CD14-positive monocyte (primary cell): ENCODE data around the gene B4GALT4. TPM values are rescaled to one million over a fixed set of nuclear protein-coding genes. Genes with fewer than 3 reads are reported as not detected.
"Not testable (repeated sequence)": the region's sequence is repeated elsewhere in the genome, so short reads cannot be mapped to it uniquely, and the experiment has no call there.

ENCODE experiments used
- DNase-seq, 3 donors: peaks; one replicate each; pipeline ENCODE4 v3.0.0-alpha.2; 2011 to 2022
- H2AFZ ChIP-seq: 2 replicates; pipeline ENCODE4 v1.6.0; 2012; ENCODE audit warnings: mild to moderate bottlenecking, low read depth, low read length, inconsistent platforms; ENCODE audit not compliant: insufficient read depth, poor library complexity, severe bottlenecking
- H3K27ac ChIP-seq, 2 donors: 1 replicate in 1 of 2; 2 replicates in 1 of 2; pipeline ENCODE4 v1.5.1; 2012 to 2013; ENCODE audit warnings: low read length in 2 of 2, control low read depth in 1 of 2, inconsistent platforms in 1 of 2, low read depth in 1 of 2, mild to moderate bottlenecking in 1 of 2
- H3K27me3 ChIP-seq, 2 donors: one replicate each; pipeline versions ENCODE4 v1.6.0 to v1.6.1; 2011 to 2013; ENCODE audit warnings: low read length in 2 of 2; ENCODE audit not compliant: control insufficient read depth in 2 of 2, insufficient read depth in 2 of 2
- H3K36me3 ChIP-seq, 2 donors: replicated peaks in 1 of 2; 1 replicate in 1 of 2; 2 replicates in 1 of 2; pipeline versions ENCODE4 v1.5.1 to v1.6.1; 2012 to 2013; ENCODE audit warnings: low read length in 2 of 2, control low read depth in 1 of 2, inconsistent platforms in 1 of 2, mild to moderate bottlenecking in 1 of 2; ENCODE audit not compliant: insufficient read depth in 2 of 2, control insufficient read depth in 1 of 2
- H3K4me1 ChIP-seq, 2 donors: 1 replicate in 1 of 2; 2 replicates in 1 of 2; pipeline versions ENCODE4 v1.5.1 to v1.6.1; 2012 to 2013; ENCODE audit warnings: low read length in 2 of 2, control low read depth in 1 of 2, inconsistent platforms in 1 of 2, mild to moderate bottlenecking in 1 of 2, moderate library complexity in 1 of 2; ENCODE audit not compliant: insufficient read depth in 2 of 2, control insufficient read depth in 1 of 2
- H3K4me2 ChIP-seq: replicated peaks from 2 replicates; pipeline ENCODE3; 2012; ENCODE audit warnings: low read length, moderate library complexity, mild to moderate bottlenecking; ENCODE audit not compliant: poor library complexity, severe bottlenecking; ENCODE audit errors: extremely low read depth
- H3K4me3 ChIP-seq, 3 experiments: fragments of 200-600 bp in 1 of 3; sonication (generic) in 1 of 3; replicated peaks in 1 of 3; 1 replicate in 2 of 3; 2 replicates in 1 of 3; pipeline ENCODE4 v1.5.1; 2011 to 2013; ENCODE audit warnings: low read length in 3 of 3, mild to moderate bottlenecking in 3 of 3, control low read depth in 2 of 3, low read depth in 2 of 3, inconsistent platforms in 1 of 3, moderate library complexity in 1 of 3
- H3K79me2 ChIP-seq: 2 replicates; pipeline ENCODE4 v1.6.0; 2012; ENCODE audit warnings: mild to moderate bottlenecking, control low read depth, inconsistent platforms, low read length, moderate library complexity; ENCODE audit not compliant: insufficient read depth
- H3K9ac ChIP-seq: 2 replicates; pipeline ENCODE4 v1.6.0; 2017; ENCODE audit warnings: low read length, mild to moderate bottlenecking; ENCODE audit not compliant: insufficient read depth, poor library complexity, severe bottlenecking
- H3K9me3 ChIP-seq, 2 donors: replicated peaks in 1 of 2; 1 replicate in 1 of 2; 2 replicates in 1 of 2; pipeline versions ENCODE4 v1.5.1 to v1.6.1; 2012 to 2013; ENCODE audit warnings: low read length in 2 of 2, control low read depth in 1 of 2; ENCODE audit not compliant: control insufficient read depth in 1 of 2, insufficient read depth in 1 of 2
- H4K20me1 ChIP-seq: 2 replicates; pipeline ENCODE4 v1.6.0; 2012; ENCODE audit warnings: mild to moderate bottlenecking, low read length, control low read depth, moderate library complexity; ENCODE audit not compliant: insufficient read depth
- H3K27ac Mint-ChIP-seq, 7 donors: one replicate each; pipeline ENCODE4 v1.8.0; 2020; ENCODE audit warnings: mild to moderate bottlenecking in 7 of 7, mixed read lengths in 7 of 7, moderate library complexity in 6 of 7, inconsistent platforms in 2 of 7
- H3K27me3 Mint-ChIP-seq, 3 donors: one replicate each; pipeline ENCODE4 v1.8.0; 2021 to 2022; ENCODE audit warnings: low read depth in 3 of 3, mild to moderate bottlenecking in 3 of 3, mixed read lengths in 3 of 3, moderate library complexity in 3 of 3, inconsistent platforms in 1 of 3
- H3K36me3 Mint-ChIP-seq, 2 donors: one replicate each; pipeline ENCODE4 v1.8.0; 2020; ENCODE audit warnings: mixed read lengths in 2 of 2, inconsistent platforms in 1 of 2, mild to moderate bottlenecking in 1 of 2
- H3K4me1 Mint-ChIP-seq: one replicate; pipeline ENCODE4 v1.8.0; 2020; ENCODE audit warnings: mild to moderate bottlenecking, mixed read lengths
- H3K4me3 Mint-ChIP-seq, 2 donors: one replicate each; pipeline ENCODE4 v1.8.0; 2020; ENCODE audit warnings: mild to moderate bottlenecking in 2 of 2, mixed read lengths in 2 of 2, moderate library complexity in 1 of 2
- H3K9me3 Mint-ChIP-seq, 7 donors: one replicate each; pipeline ENCODE4 v1.8.0; 2020 to 2022; ENCODE audit warnings: mixed read lengths in 7 of 7, mild to moderate bottlenecking in 6 of 7, moderate library complexity in 6 of 7, inconsistent platforms in 2 of 7
- WGBS: methylation state at CpG from one replicate; pipeline ENCODE4 v1.1.5; 2013; ENCODE audit warnings: missing lambda C conversion rate; ENCODE audit not compliant: insufficient coverage; 5-methylcytosine and 5-hydroxymethylcytosine counted together
- intact Hi-C, 2 donors: fragments of 100-400 bp; cut with micrococcal nuclease; formaldehyde crosslinking; loops; one replicate each; pipeline versions ENCODE4 v1.15.0 to v1.15.1; 2023
- polyA plus RNA-seq, 3 donors: library from polyadenylated mRNA; depleted of rRNA in 1 of 3; unstranded in 2 of 3; stranded (reverse) in 1 of 3; fragments of 300-500 nt in 2 of 3; fragments of >200 nt in 1 of 3; fragmentation: Illumina TruSeq in 2 of 3; gene quantifications; 1 replicate in 2 of 3; 2 replicates in 1 of 3; pipeline ENCODE4 v1.2.3, GENCODE V29; 2012 to 2021
- TF ChIP-seq, protein P1 (sequence below): fragments of 200-600 bp; IDR thresholded peaks from one replicate; pipeline ENCODE4 v1.8.0; 2022; ENCODE audit warnings: antibody characterized with exemption, mild to moderate bottlenecking

B4GALT4 gene
- polyA plus RNA-seq, 3 donors = 5.8 to 7.4 (median 5.8) TPM

DNA sequence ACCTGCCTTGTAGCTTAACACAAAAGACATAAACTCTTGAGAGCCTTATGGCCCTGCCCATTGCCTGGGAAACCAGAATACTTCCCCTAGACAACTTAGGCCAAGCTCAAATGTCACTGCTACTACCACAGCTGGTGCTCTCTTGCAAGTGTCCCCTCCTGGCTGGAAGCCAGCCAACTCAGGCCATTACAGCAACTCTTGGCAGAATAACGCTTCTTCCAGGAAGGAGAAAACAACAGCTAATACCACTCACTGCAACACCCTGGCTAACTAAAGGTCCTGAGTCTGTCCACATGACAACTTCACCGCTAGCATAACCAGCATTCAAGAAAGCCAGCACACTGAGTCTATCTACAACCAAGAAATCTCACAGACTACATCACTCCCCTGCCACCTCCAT lies 5.1 kb upstream of the B4GALT4 start:
- no peak for DNase-seq
- peaks cover 12 to 18% (median 16%) of the 10 kb centered on the region in 7 donors for H3K9me3 Mint-ChIP-seq
- no peak overlapping the region for H3K4me3 Mint-ChIP-seq

DNA sequence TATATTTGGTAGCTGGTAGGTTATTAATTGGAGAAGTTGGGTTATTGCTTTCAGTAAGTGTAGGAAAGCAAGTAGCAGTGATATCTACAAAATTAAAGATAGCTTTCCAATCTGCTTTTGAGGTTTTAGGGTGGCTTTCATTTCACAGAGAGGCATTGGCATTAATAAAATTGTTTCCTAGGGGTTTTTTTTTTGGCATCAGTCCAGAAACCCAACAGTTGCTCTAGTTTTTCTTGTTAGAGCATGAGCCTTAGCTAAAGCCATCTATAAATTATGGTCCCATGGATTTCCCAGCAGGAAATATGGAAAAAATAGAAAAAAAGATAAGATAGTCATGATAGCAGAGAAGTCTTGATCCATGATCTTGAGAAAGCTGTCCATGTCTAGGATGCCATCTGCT lies 3.0 kb upstream of the B4GALT4 start:
- peaks cover 22 to 28% of the 10 kb centered on the region in 2 donors for H3K4me1 ChIP-seq
- no peak overlapping the region for H3K4me2 ChIP-seq
- no peaks in the 10 kb centered on the region for H3K27me3 ChIP-seq
- no peaks in the 10 kb centered on the region for H3K36me3 Mint-ChIP-seq
- H3K27ac Mint-ChIP-seq = no peak overlapping the region
- intact Hi-C loops = loop anchor here in 1 of 2 donors (10.0 kb wide), 1 partner anchor 359 kb away; no protein-coding TSS in a partner anchor
- H3K27me3 Mint-ChIP-seq = peaks cover 0 to 1% (median 0%) of the 10 kb centered on the region in 3 donors
- no peak overlapping the region for H2AFZ ChIP-seq
- no peak overlapping the region for H3K27ac ChIP-seq
- no peaks in the 10 kb centered on the region for H3K36me3 ChIP-seq
- H3K9ac ChIP-seq = no peak overlapping the region
- H3K4me3 ChIP-seq = no peak overlapping the region
- H3K4me3 Mint-ChIP-seq = no peak overlapping the region
- peaks cover 26% of the 10 kb centered on the region for H3K4me1 Mint-ChIP-seq
- H3K9me3 ChIP-seq = peaks cover 3 to 10% of the 10 kb centered on the region in 2 donors
- peaks cover 6 to 16% (median 12%) of the 10 kb centered on the region in 7 donors for H3K9me3 Mint-ChIP-seq
- TF ChIP-seq, protein P1, sequence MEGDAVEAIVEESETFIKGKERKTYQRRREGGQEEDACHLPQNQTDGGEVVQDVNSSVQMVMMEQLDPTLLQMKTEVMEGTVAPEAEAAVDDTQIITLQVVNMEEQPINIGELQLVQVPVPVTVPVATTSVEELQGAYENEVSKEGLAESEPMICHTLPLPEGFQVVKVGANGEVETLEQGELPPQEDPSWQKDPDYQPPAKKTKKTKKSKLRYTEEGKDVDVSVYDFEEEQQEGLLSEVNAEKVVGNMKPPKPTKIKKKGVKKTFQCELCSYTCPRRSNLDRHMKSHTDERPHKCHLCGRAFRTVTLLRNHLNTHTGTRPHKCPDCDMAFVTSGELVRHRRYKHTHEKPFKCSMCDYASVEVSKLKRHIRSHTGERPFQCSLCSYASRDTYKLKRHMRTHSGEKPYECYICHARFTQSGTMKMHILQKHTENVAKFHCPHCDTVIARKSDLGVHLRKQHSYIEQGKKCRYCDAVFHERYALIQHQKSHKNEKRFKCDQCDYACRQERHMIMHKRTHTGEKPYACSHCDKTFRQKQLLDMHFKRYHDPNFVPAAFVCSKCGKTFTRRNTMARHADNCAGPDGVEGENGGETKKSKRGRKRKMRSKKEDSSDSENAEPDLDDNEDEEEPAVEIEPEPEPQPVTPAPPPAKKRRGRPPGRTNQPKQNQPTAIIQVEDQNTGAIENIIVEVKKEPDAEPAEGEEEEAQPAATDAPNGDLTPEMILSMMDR = no peak
- peaks cover 20% of the 10 kb centered on the region for H3K79me2 ChIP-seq
- no peaks in the 10 kb centered on the region for H4K20me1 ChIP-seq
- DNase-seq = no peak

More for the DNA sequence above, 5.1 kb upstream of the B4GALT4 start:
- Mint-ChIP-seq H3K27ac (peak overlapping the region in 1 of 7 donors; percentile 33), H3K4me1 (peaks cover 11% of the 10 kb centered on the region), H3K36me3 (no peaks in the 10 kb centered on the region), H3K27me3 (peaks cover 0 to 1% (median 0%) of the 10 kb centered on the region in 3 donors)
- Histone ChIP-seq H4K20me1 (no peaks in the 10 kb centered on the region), H3K4me2 (no peak overlapping the region), H3K27me3 (no peaks in the 10 kb centered on the region), H3K27ac (no peak overlapping the region), H3K9me3 (peaks cover 3 to 11% of the 10 kb centered on the region in 2 donors), H3K79me2 (no peaks in the 10 kb centered on the region), H3K9ac (no peak overlapping the region), H3K4me1 (peaks cover 6 to 11% of the 10 kb centered on the region in 2 donors), H3K4me3 (no peak overlapping the region), H3K36me3 (no peaks in the 10 kb centered on the region), H2AFZ (peak overlapping the region; percentile 13)
- WGBS = 21% methylated on average over 2 of the region's 2 CpGs
- TF ChIP-seq, protein P1 = no peak
- intact Hi-C loops = loop anchor here in 1 of 2 donors (10.0 kb wide), 1 partner anchor 361 kb away; no protein-coding TSS in a partner anchor

DNA sequence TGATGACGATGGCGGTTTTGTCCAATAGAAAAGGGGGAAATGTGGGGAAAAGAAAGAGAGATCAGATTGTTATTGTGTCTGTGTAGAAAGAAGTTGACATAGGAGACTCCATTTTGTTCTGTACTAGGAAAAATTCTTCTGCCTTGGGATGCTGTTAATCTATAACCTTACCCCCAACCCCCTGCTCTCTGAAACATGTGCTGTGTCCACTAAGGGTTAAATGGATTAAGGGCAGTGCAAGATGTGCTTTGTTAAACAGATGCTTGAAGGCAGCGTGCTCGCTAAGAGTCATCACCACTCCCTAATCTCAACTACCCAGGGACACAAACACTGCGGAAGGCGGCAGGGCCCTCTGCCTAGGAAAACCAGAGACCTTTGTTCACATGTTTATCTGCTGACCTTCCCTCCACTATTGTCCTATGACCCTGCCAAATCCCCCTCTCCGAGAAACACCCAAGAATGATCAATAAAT lies 2.4 kb upstream of the B4GALT4 start:
- intact Hi-C loops = loop anchor here in 1 of 2 donors (10.0 kb wide), 1 partner anchor 358 kb away; no protein-coding TSS in a partner anchor
- no CpG with 5 or more reads among the region's 7 CpGs for WGBS
- not testable (repeated sequence) for H2AFZ ChIP-seq, H3K9me3 ChIP-seq, H4K20me1 ChIP-seq, H3K27ac Mint-ChIP-seq, DNase-seq, H3K4me3 Mint-ChIP-seq, H3K27me3 Mint-ChIP-seq, H3K4me2 ChIP-seq, H3K27me3 ChIP-seq, H3K9ac ChIP-seq, H3K36me3 ChIP-seq, H3K36me3 Mint-ChIP-seq, H3K4me3 ChIP-seq, H3K9me3 Mint-ChIP-seq, H3K27ac ChIP-seq
- peaks cover 24 to 34% of the 10 kb centered on the region in 2 donors for H3K4me1 ChIP-seq
- peaks cover 26% of the 10 kb centered on the region for H3K79me2 ChIP-seq
- H3K4me1 Mint-ChIP-seq = peaks cover 28% of the 10 kb centered on the region
